GM23338 (cell line): ENCODE data around the gene HOXC4.

ENCODE experiments used
- ETS1 ChIP-seq: IDR thresholded peaks from 2 replicates; pipeline ENCODE4 v1.6.1; 2016; ENCODE audit warnings: antibody characterized with exemption
- EZH2phosphoT487 ChIP-seq: fragments of 200-600 bp; sonication (generic); IDR thresholded peaks from one replicate; pipeline ENCODE4 v1.8.1; 2018; ENCODE audit warnings: antibody characterized with exemption; ENCODE audit not compliant: unreplicated experiment
- POLR2AphosphoS5 ChIP-seq: IDR thresholded peaks from 2 replicates; pipeline ENCODE4 v1.6.1; 2016; ENCODE audit warnings: antibody characterized with exemption, low read depth
- TF ChIP-seq, protein P1 (sequence below), 2 experiments: fragments of 200-600 bp in 1 of 2; sonication (generic) in 1 of 2; conservative IDR thresholded peaks; 2 replicates each; pipeline versions ENCODE4 v1.5.1 to v1.6.1; 2016 to 2017; ENCODE audit warnings: antibody characterized with exemption in 2 of 2, low read depth in 2 of 2, mild to moderate bottlenecking in 2 of 2, moderate library complexity in 1 of 2

- TF ChIP-seq, protein P1, sequence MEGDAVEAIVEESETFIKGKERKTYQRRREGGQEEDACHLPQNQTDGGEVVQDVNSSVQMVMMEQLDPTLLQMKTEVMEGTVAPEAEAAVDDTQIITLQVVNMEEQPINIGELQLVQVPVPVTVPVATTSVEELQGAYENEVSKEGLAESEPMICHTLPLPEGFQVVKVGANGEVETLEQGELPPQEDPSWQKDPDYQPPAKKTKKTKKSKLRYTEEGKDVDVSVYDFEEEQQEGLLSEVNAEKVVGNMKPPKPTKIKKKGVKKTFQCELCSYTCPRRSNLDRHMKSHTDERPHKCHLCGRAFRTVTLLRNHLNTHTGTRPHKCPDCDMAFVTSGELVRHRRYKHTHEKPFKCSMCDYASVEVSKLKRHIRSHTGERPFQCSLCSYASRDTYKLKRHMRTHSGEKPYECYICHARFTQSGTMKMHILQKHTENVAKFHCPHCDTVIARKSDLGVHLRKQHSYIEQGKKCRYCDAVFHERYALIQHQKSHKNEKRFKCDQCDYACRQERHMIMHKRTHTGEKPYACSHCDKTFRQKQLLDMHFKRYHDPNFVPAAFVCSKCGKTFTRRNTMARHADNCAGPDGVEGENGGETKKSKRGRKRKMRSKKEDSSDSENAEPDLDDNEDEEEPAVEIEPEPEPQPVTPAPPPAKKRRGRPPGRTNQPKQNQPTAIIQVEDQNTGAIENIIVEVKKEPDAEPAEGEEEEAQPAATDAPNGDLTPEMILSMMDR (conservative IDR thresholded peaks at IDR 0.05; ENCODE audit: low read depth in 2 of 2): no peak
- no peak for TF ChIP-seq EZH2phosphoT487
- no peak for TF ChIP-seq ETS1
- no peak for TF ChIP-seq POLR2AphosphoS5
Measured at GRCh38 chr12:54082397-54082892, 28.8 kb downstream of the HOXC4 start.
